B cell (primary cell): ENCODE measurements around the gene EML1. TPM values are rescaled to one million over a fixed set of nuclear protein-coding genes. Genes with fewer than 3 reads are reported as not detected.

Experiments
- ATAC-seq: fragments of 200-7000 bp; cut with Tn5 transposase; one replicate; pipeline ENCODE4 v1.10.0; 2021; ENCODE audit warnings: low read depth, mild to moderate bottlenecking, moderate number of reproducible peaks, moderate library complexity
- CTCF ChIA-PET: fragments of 350-600 bp; sonication (Branson Sonifier 250); formaldehyde crosslinking; loops from one replicate; lab custom pipeline; 2021; ENCODE audit warnings: antibody characterized with exemption, inconsistent platforms; lab: Charles Lee
- POLR2A ChIA-PET: fragments of 350-600 bp; sonication (Branson Sonifier 250); formaldehyde crosslinking; loops from one replicate; lab custom pipeline; 2021; ENCODE audit warnings: antibody characterized with exemption; lab: Charles Lee
- DNase-seq: peaks from one replicate; pipeline ENCODE4 v3.0.0; 2013
- H2AFZ ChIP-seq: 2 replicates; pipeline ENCODE4 v1.6.1; 2012; ENCODE audit warnings: mild to moderate bottlenecking, low read depth, low read length; ENCODE audit not compliant: insufficient read depth, poor library complexity, severe bottlenecking
- H3K27ac ChIP-seq, 2 donors: 1 replicate in 1 of 2; 2 replicates in 1 of 2; pipeline ENCODE4 v1.5.1; 2012 to 2013; ENCODE audit warnings: low read length in 2 of 2, mild to moderate bottlenecking in 2 of 2, moderate library complexity in 1 of 2
- H3K27me3 ChIP-seq, 4 experiments: fragments of 200-600 bp in 1 of 4; sonication (generic) in 1 of 4; replicated peaks in 1 of 4; 1 replicate in 2 of 4; 2 replicates in 2 of 4; pipeline versions ENCODE4 v1.6.1 to v1.7.0; 2013 to 2016; ENCODE audit warnings: low read length in 3 of 4, mild to moderate bottlenecking in 2 of 4, mixed read lengths in 1 of 4, moderate library complexity in 1 of 4; ENCODE audit not compliant: insufficient read depth in 4 of 4, control insufficient read depth in 3 of 4; ENCODE audit errors: control extremely low read depth in 1 of 4
- H3K36me3 ChIP-seq, 2 experiments: replicated peaks in 1 of 2; 1 replicate in 1 of 2; 2 replicates in 1 of 2; pipeline versions ENCODE4 v1.6.1 to v1.7.1; 2013; ENCODE audit warnings: low read length in 1 of 2; ENCODE audit not compliant: insufficient read depth in 2 of 2, control insufficient read depth in 1 of 2; ENCODE audit errors: control extremely low read depth in 1 of 2, extremely low read depth in 1 of 2
- H3K4me1 ChIP-seq, 2 donors: fragments of 200-600 bp in 1 of 2; sonication (generic) in 1 of 2; 1 replicate in 1 of 2; 2 replicates in 1 of 2; pipeline versions ENCODE4 v1.5.1 to v1.6.1; 2013 to 2017; ENCODE audit warnings: low read length in 2 of 2; ENCODE audit not compliant: control insufficient read depth in 2 of 2, insufficient read depth in 2 of 2
- H3K4me2 ChIP-seq: replicated peaks from 2 replicates; pipeline ENCODE3; 2012; ENCODE audit warnings: mild to moderate bottlenecking, low read depth, low read length; ENCODE audit not compliant: poor library complexity, severe bottlenecking
- H3K4me3 ChIP-seq, 5 experiments: fragments of 200-600 bp in 1 of 5; sonication (generic) in 1 of 5; 1 replicate in 3 of 5; 2 replicates in 2 of 5; pipeline versions ENCODE4 v1.5.1 to v1.7.0; 2011 to 2016; ENCODE audit warnings: low read length in 4 of 5, mild to moderate bottlenecking in 4 of 5, low read depth in 2 of 5, control low read depth in 1 of 5, moderate library complexity in 1 of 5; ENCODE audit not compliant: insufficient read depth in 1 of 5; ENCODE audit errors: control extremely low read depth in 1 of 5, extremely low read depth in 1 of 5
- H3K79me2 ChIP-seq: fragments of 200-600 bp; sonication (generic); one replicate; pipeline ENCODE4 v1.6.0; 2016; ENCODE audit warnings: low read length; ENCODE audit not compliant: control insufficient read depth, insufficient read depth
- H3K9ac ChIP-seq: fragments of 200-600 bp; sonication (generic); 2 replicates; pipeline ENCODE4 v1.6.1; 2017; ENCODE audit warnings: mild to moderate bottlenecking, low read length, moderate library complexity
- H3K9me3 ChIP-seq, 3 donors: one replicate each; pipeline versions ENCODE4 v1.6.1 to v1.7.1; 2013; ENCODE audit warnings: low read length in 2 of 3; ENCODE audit not compliant: control insufficient read depth in 2 of 3, insufficient read depth in 1 of 3; ENCODE audit errors: control extremely low read depth in 1 of 3
- H4K20me1 ChIP-seq: 2 replicates; pipeline ENCODE4 v1.6.0; 2012; ENCODE audit warnings: mild to moderate bottlenecking, low read length; ENCODE audit not compliant: insufficient read depth, control insufficient read depth, poor library complexity, severe bottlenecking
- H3K27ac Mint-ChIP-seq: one replicate; pipeline ENCODE4 v1.8.0; 2021; ENCODE audit warnings: mixed read lengths
- H3K27me3 Mint-ChIP-seq: one replicate; pipeline ENCODE4 v1.8.0; 2021; ENCODE audit warnings: mixed read lengths
- H3K4me1 Mint-ChIP-seq: one replicate; pipeline ENCODE4 v1.8.0; 2021; ENCODE audit warnings: mixed read lengths
- H3K4me3 Mint-ChIP-seq: one replicate; pipeline ENCODE4 v1.8.0; 2021; ENCODE audit warnings: mixed read lengths
- H3K9me3 Mint-ChIP-seq: one replicate; pipeline ENCODE4 v1.8.0; 2022; ENCODE audit warnings: mixed read lengths; ENCODE audit not compliant: insufficient read depth
- CTCF ChIP-seq: fragments of 200-600 bp; IDR thresholded peaks from one replicate; pipeline ENCODE4 v1.8.0; 2022; ENCODE audit warnings: antibody characterized with exemption, mild to moderate bottlenecking
- EZH2 ChIP-seq: IDR thresholded peaks from 2 replicates; pipeline ENCODE4 v1.6.1; 2012; ENCODE audit warnings: borderline replicate concordance, low read depth, mild to moderate bottlenecking, moderate library complexity, low read length; ENCODE audit not compliant: insufficient read depth, poor library complexity, severe bottlenecking
- WGBS: methylation state at CpG from one replicate; pipeline ENCODE4 v1.1.5; 2013; ENCODE audit warnings: missing lambda C conversion rate; ENCODE audit not compliant: insufficient coverage; 5-methylcytosine and 5-hydroxymethylcytosine counted together
- intact Hi-C: fragments of 100-400 bp; cut with micrococcal nuclease; formaldehyde crosslinking; loops from one replicate; pipeline ENCODE4 v1.10.0; 2022
- polyA plus RNA-seq: library from polyadenylated mRNA; depleted of rRNA; stranded (reverse); fragments of >200 nt; gene quantifications from 2 replicates; pipeline ENCODE4 v1.2.3, GENCODE V29; 2012
- total RNA-seq, 2 donors: library from RNA; stranded (reverse); fragments of 120-200 nt in 1 of 2; gene quantifications; 1 replicate in 1 of 2; 2 replicates in 1 of 2; pipeline versions ENCODE4 v1.2.3 to v1.2.4, GENCODE V29; 2013 to 2022

The EML1 gene
- total and polyA plus RNA-seq, 2 donors (not counting 1 experiment from before 2014, with no cell fraction given) = not detected

- no peak for DNase-seq
- Histone ChIP-seq H3K9me3 (peaks cover 0 to 5% (median 0%) of the 10 kb centered on the region in 3 donors), H2AFZ (no peak overlapping the region), H4K20me1 (no peaks in the 10 kb centered on the region), H3K4me1 (no peaks in the 10 kb centered on the region), H3K4me2 (no peak overlapping the region), H3K79me2 (no peaks in the 10 kb centered on the region), H3K4me3 (no peak overlapping the region), H3K9ac (no peak overlapping the region), H3K27me3 (peaks cover 0 to 3% (median 0%) of the 10 kb centered on the region in 4 experiments), H3K36me3 (no peaks in the 10 kb centered on the region), H3K27ac (no peak overlapping the region)
- Mint-ChIP-seq H3K4me3 (no peak overlapping the region), H3K4me1 (no peaks in the 10 kb centered on the region), H3K9me3 (no peaks in the 10 kb centered on the region), H3K27me3 (peaks cover 9% of the 10 kb centered on the region), H3K27ac (no peak overlapping the region)
- 79% methylated on average over 7 of the region's 13 CpGs for WGBS
- ChIA-PET CTCF (no interaction called here), POLR2A (no interaction called here)
- no peak for TF ChIP-seq EZH2
- no peak for TF ChIP-seq CTCF
- ATAC-seq = no peak
- intact Hi-C loops = no loop called here
Observed at GRCh38 chr14:99763527-99764221, 29.5 kb upstream of the EML1 start.

GRCh38 chr14:99764222-99764706 is 28.9 kb upstream of the EML1 start:
- ChIA-PET POLR2A (no interaction called here), CTCF (no interaction called here)
- 89% methylated on average over 11 of the region's 11 CpGs for WGBS
- H3K9me3 Mint-ChIP-seq = no peaks in the 10 kb centered on the region
- Histone ChIP-seq H3K4me2 (no peak overlapping the region), H3K4me1 (no peaks in the 10 kb centered on the region), H2AFZ (no peak overlapping the region), H3K4me3 (no peak overlapping the region), H3K27ac (no peak overlapping the region), H3K79me2 (no peaks in the 10 kb centered on the region), H4K20me1 (no peaks in the 10 kb centered on the region), H3K36me3 (no peaks in the 10 kb centered on the region), H3K27me3 (no peaks in the 10 kb centered on the region), H3K9ac (no peak overlapping the region), H3K9me3 (peaks cover 0 to 5% (median 0%) of the 10 kb centered on the region in 3 donors)
- H3K27ac Mint-ChIP-seq = no peak overlapping the region
- TF ChIP-seq CTCF (no peak), EZH2 (no peak)
- H3K4me1 Mint-ChIP-seq = no peaks in the 10 kb centered on the region
- DNase-seq (no peak), ATAC-seq (no peak)
- no peak overlapping the region for H3K4me3 Mint-ChIP-seq
- intact Hi-C loops = no loop called here
- peaks cover 9% of the 10 kb centered on the region for H3K27me3 Mint-ChIP-seq
